Measurements from ENCODE around the gene ALKBH4.

DNA sequence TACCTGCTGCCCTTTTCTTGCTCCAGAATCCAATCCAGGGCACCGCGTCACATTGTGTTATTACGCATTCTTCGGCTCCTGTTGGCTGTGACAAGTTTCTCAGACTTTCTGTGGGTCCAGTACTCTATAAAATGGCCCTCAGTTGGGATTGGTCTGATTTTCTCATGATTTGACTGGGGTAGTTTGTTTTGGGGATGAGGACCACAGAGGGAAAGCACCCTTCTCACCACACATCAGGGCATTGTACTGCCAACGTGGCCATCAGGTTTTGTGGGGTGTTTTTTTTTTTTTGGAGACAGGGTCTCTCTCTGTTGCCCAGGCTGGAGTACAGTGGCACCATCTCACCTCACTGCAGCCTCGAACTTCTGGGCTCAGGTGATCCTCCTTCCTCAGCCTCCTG, 48.3 kb downstream of the ALKBH4 start:
- TF ChIP-seq, protein P1, sequence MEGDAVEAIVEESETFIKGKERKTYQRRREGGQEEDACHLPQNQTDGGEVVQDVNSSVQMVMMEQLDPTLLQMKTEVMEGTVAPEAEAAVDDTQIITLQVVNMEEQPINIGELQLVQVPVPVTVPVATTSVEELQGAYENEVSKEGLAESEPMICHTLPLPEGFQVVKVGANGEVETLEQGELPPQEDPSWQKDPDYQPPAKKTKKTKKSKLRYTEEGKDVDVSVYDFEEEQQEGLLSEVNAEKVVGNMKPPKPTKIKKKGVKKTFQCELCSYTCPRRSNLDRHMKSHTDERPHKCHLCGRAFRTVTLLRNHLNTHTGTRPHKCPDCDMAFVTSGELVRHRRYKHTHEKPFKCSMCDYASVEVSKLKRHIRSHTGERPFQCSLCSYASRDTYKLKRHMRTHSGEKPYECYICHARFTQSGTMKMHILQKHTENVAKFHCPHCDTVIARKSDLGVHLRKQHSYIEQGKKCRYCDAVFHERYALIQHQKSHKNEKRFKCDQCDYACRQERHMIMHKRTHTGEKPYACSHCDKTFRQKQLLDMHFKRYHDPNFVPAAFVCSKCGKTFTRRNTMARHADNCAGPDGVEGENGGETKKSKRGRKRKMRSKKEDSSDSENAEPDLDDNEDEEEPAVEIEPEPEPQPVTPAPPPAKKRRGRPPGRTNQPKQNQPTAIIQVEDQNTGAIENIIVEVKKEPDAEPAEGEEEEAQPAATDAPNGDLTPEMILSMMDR (IDR thresholded peaks at IDR 0.05) = no peak
- no peak for TF ChIP-seq POLR2A (IDR thresholded peaks at IDR 0.05)
